K562 (cell line): ENCODE results near the gene DLL4. TPM values are rescaled to one million over a fixed set of nuclear protein-coding genes. Genes with fewer than 3 reads are reported as not detected.
A peak's percentile ranks its signal among the peaks of the same experiment; 100 is the strongest.

Experiments
- ATAC-seq: fragments of 200-7000 bp; cut with Tn5 transposase; 3 replicates; pipeline ENCODE4 v1.9.1; 2020; ENCODE audit warnings: moderate library complexity
- BruUV-seq: library from RNA; stranded (reverse); fragments of 400-500 nt; replicated peaks from 2 replicates; lab custom pipeline; 2021; lab: Mats Ljungman, UMichigan
- CTCF ChIA-PET: fragments of 300-600 bp; formaldehyde crosslinking; extraction: SDS; loops from one replicate; lab custom pipeline; 2021; ENCODE audit warnings: low intra/inter-chr PET ratio; lab: Yijun Ruan, JAX
- POLR2A ChIA-PET: fragments of 300-600, 350-650 bp; sonication (Branson Sonifier 250); formaldehyde crosslinking; extraction: SDS; loops from one replicate; lab custom pipeline; 2021; ENCODE audit warnings: antibody characterized with exemption, inconsistent platforms; lab: Yijun Ruan, JAX
- DNase-seq, 4 experiments: peaks; one replicate each; pipeline versions ENCODE4 v3.0.0 to v3.0.0-alpha.2; 2011 to 2018; ENCODE audit warnings: low spot score in 3 of 4, mixed read lengths in 3 of 4; ENCODE audit errors: extremely low read depth in 1 of 4
- FAIRE-seq: peaks from 2 replicates; lab custom pipeline; 2011; peaks lifted over from hg19 to GRCh38; lab: Jason Lieb, UNC
- H2AFZ ChIP-seq: 2 replicates; pipeline ENCODE4 v1.6.0; 2011; ENCODE audit warnings: low read depth, low read length, control low read depth, inconsistent platforms
- H3K27ac ChIP-seq: fragments of 200-600 bp; 3 replicates; pipeline ENCODE4 v1.8.0; 2011; ENCODE audit warnings: low read depth, mild to moderate bottlenecking, control low read depth, inconsistent platforms, low read length, moderate library complexity, mixed read lengths; ENCODE audit errors: extremely low read depth
- H3K27me3 ChIP-seq, 2 experiments: fragments of 300-600 bp in 1 of 2; 2 replicates in 1 of 2; 3 replicates in 1 of 2; pipeline versions ENCODE4 v1.6.0 to v1.8.0; 2011; ENCODE audit warnings: inconsistent platforms in 2 of 2, low read length in 2 of 2, mild to moderate bottlenecking in 1 of 2, mixed read lengths in 1 of 2, moderate library complexity in 1 of 2; ENCODE audit not compliant: control insufficient read depth in 2 of 2, insufficient read depth in 2 of 2
- H3K36me3 ChIP-seq: fragments of 300-600 bp; 3 replicates; pipeline ENCODE4 v1.8.0; 2011; ENCODE audit warnings: mild to moderate bottlenecking, low read length, inconsistent platforms; ENCODE audit not compliant: control insufficient read depth, insufficient read depth
- H3K4me1 ChIP-seq, 2 experiments: fragments of 200-600 bp in 1 of 2; replicated peaks in 1 of 2; 2 replicates in 1 of 2; 3 replicates in 1 of 2; pipeline versions ENCODE4 v1.5.1 to v1.8.0; 2011; ENCODE audit warnings: inconsistent platforms in 2 of 2, low read length in 2 of 2, mild to moderate bottlenecking in 1 of 2, mixed read lengths in 1 of 2, moderate library complexity in 1 of 2; ENCODE audit not compliant: control insufficient read depth in 2 of 2, insufficient read depth in 2 of 2
- H3K4me2 ChIP-seq: 2 replicates; pipeline ENCODE4 v1.6.1; 2011; ENCODE audit warnings: low read length, control low read depth, inconsistent platforms, mixed read lengths; ENCODE audit not compliant: insufficient read depth
- H3K4me3 ChIP-seq: fragments of 200-600 bp; sonication (generic), shearing (Covaris generic); 2 replicates; pipeline ENCODE4 v1.5.1; 2016; ENCODE audit warnings: control low read depth, inconsistent platforms
- H3K79me2 ChIP-seq: fragments of 200-600 bp; 3 replicates; pipeline ENCODE4 v1.8.0; 2011; ENCODE audit warnings: low read length, inconsistent platforms; ENCODE audit not compliant: control insufficient read depth, insufficient read depth
- H3K9ac ChIP-seq, 2 experiments: 2 replicates each; pipeline versions ENCODE4 v1.6.0 to v1.6.1; 2011; ENCODE audit warnings: low read depth in 2 of 2, low read length in 2 of 2, control low read depth in 1 of 2, inconsistent platforms in 1 of 2, mild to moderate bottlenecking in 1 of 2, mixed read lengths in 1 of 2; ENCODE audit not compliant: insufficient read depth in 1 of 2
- H3K9me1 ChIP-seq: one replicate; pipeline ENCODE4 v1.6.0; 2011; ENCODE audit warnings: inconsistent platforms, mild to moderate bottlenecking, low read length, moderate library complexity; ENCODE audit not compliant: control insufficient read depth, insufficient read depth
- H3K9me3 ChIP-seq: replicated peaks from 2 replicates; pipeline ENCODE4 v1.5.1; 2011; ENCODE audit warnings: low read depth, low read length, inconsistent platforms; ENCODE audit not compliant: control insufficient read depth, insufficient read depth
- H4K20me1 ChIP-seq: replicated peaks from 2 replicates; pipeline ENCODE4 v1.6.1; 2011; ENCODE audit warnings: low read length, inconsistent platforms, mixed read lengths; ENCODE audit not compliant: control insufficient read depth, insufficient read depth
- FOXJ3 ChIP-seq: sonication (generic); formaldehyde crosslinking; IDR thresholded peaks from 2 replicates; pipeline ENCODE4 v1.4.0; 2020; ENCODE audit warnings: mild to moderate bottlenecking, missing genetic modification reagents
- MEIS2 ChIP-seq: fragments of 450-650 bp; IDR thresholded peaks from 2 replicates; pipeline ENCODE4 v1.6.1; 2014; ENCODE audit warnings: mild to moderate bottlenecking; ENCODE audit not compliant: partially characterized antibody
- PRPF4 ChIP-seq: fragments of 200-400 bp; formaldehyde crosslinking; IDR thresholded peaks from one replicate; pipeline ENCODE4 v1.6.1; 2017; ENCODE audit warnings: low read length, low read depth, mild to moderate bottlenecking; ENCODE audit not compliant: insufficient read depth, poor library complexity, severe bottlenecking
- TRIM28 ChIP-seq: fragments of 450-650 bp; IDR thresholded peaks from 2 replicates; pipeline ENCODE4 v1.6.1; 2017
- ZBTB34 ChIP-seq: fragments of 250-450 bp; sonication (Bioruptor Pico); IDR thresholded peaks from 2 replicates; pipeline ENCODE4 v1.8.0; 2021; ENCODE audit warnings: mild to moderate bottlenecking, moderate library complexity
- ZNF174 ChIP-seq: fragments of 250-450 bp; sonication (Bioruptor Pico); IDR thresholded peaks from 2 replicates; pipeline ENCODE4 v1.4.0; 2020; ENCODE audit warnings: mild to moderate bottlenecking
- ZNF764 ChIP-seq: fragments of 250-450 bp; sonication (Bioruptor Pico); IDR thresholded peaks from 2 replicates; pipeline ENCODE4 v1.4.0; 2020; ENCODE audit warnings: low read depth, mild to moderate bottlenecking, moderate library complexity
- WGBS: fragments of 100-300 bp; shearing (Covaris generic); methylation state at CpG from one replicate; pipeline ENCODE4 v1.1.6; 2016; ENCODE audit warnings: low coverage, mixed read lengths; ENCODE audit not compliant: insufficient coverage; ENCODE audit errors: missing lambda C conversion rate; 5-methylcytosine and 5-hydroxymethylcytosine counted together
- in situ Hi-C: fragments of 300-500 bp; cut with MboI; formaldehyde crosslinking; loops from 4 replicates; pipeline ENCODE4 v1.15.0; 2018; ENCODE audit warnings: inconsistent platforms, mixed read lengths
- intact Hi-C: fragments of 100-400 bp; cut with micrococcal nuclease; formaldehyde crosslinking; loops from 2 replicates; pipeline ENCODE4 v1.14.2; 2022
- polyA plus RNA-seq, 8 experiments: library from polyadenylated mRNA; depleted of rRNA in 4 of 8; stranded (reverse) in 5 of 8; unstranded in 3 of 8; fragments of >200 nt; fragmentation: Nextera tagmentation in 2 of 8; fragmentation: Illumina TruSeq in 1 of 8; extraction: Ambion mirVana in 2 of 8; extraction: Trizol in 1 of 8; gene quantifications; 2 replicates each; pipeline versions ENCODE4 v1.2.1 to v1.2.3, GENCODE V29; 2011 to 2014; ENCODE audit warnings: inconsistent platforms in 1 of 8, missing spikeins in 1 of 8
- total RNA-seq, 7 experiments: library from RNA; depleted of rRNA in 6 of 7; stranded (reverse); fragments of >200 nt in 6 of 7; fragmentation: Illumina TruSeq in 2 of 7; extraction: Trizol in 2 of 7; gene quantifications; 2 replicates each; pipeline versions ENCODE4 v1.2.1 to v1.2.3, GENCODE V29; 2011 to 2021; ENCODE audit warnings: low replicate concordance in 1 of 7
- TF ChIP-seq, protein P1 (sequence below): sonication (generic); formaldehyde crosslinking; IDR thresholded peaks from 2 replicates; pipeline ENCODE4 v1.8.1; 2023; ENCODE audit warnings: mild to moderate bottlenecking, missing genetic modification reagents
- TF ChIP-seq, protein P2 (sequence below): fragments of 200-400 bp; formaldehyde crosslinking; IDR thresholded peaks from 2 replicates; pipeline ENCODE4 v1.6.1; 2017; ENCODE audit warnings: mild to moderate bottlenecking, low read depth, low read length, moderate library complexity

Gene DLL4
- total and polyA plus RNA-seq, 9 of the 15 experiments (the other 6 are each of a cell fraction or from before 2014, with no cell fraction given): 0.04 to 1.1 (median 0.41) TPM; not detected in 1

DNA sequence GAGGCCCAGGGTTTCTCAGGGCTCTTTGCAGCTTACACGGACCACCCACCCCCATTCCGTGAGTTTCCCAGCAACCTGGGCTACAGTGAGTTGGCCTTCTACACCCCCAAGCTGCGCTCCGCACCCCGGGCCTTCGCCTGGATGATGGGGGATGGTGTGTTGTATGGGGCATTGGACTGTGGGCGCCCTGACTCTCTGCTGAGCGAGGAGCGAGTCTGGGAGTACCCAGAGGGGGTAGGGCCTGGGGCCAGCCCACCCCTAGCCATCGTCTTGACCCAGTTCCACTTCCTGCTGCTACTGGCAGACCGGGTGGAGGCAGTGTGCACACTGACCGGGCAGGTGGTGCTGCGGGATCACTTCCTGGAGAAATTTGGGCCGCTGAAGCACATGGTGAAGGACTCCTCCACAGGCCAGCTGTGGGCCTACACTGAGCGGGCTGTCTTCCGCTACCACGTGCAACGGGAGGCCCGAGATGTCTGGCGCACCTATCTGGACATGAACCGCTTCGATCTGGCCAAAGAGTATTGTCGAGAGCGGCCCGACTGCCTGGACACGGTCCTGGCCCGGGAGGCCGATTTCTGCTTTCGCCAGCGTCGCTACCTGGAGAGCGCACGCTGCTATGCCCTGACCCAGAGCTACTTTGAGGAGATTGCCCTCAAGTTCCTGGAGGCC lies 29.5 kb upstream of the DLL4 start:
- no peak overlapping the region for H2AFZ ChIP-seq
- no peak for DNase-seq
- CTCF ChIA-PET: no interaction called here
- peaks cover 15% of the 10 kb centered on the region for H3K79me2 ChIP-seq
- FAIRE-seq: no peak
- 93% methylated on average over 31 of the region's 33 CpGs for WGBS
- no peak overlapping the region for H3K27ac ChIP-seq
- POLR2A ChIA-PET: interaction anchor here (0.7 to 1.1 kb wide), 2 partner anchors 8 to 28 kb away, joined by 3 to 4 read pairs; no protein-coding TSS in a partner anchor
- H3K27me3 ChIP-seq: no peaks in the 10 kb centered on the region
- ATAC-seq: no peak
- H3K36me3 ChIP-seq: peaks cover 68% of the 10 kb centered on the region; the same call in 2 of the 3 replicates
- in situ Hi-C loops: loop anchor here (10.0 kb wide), 1 partner anchor 225 kb away; no protein-coding TSS in a partner anchor
- no peaks in the 10 kb centered on the region for H3K9me1 ChIP-seq
- H3K9ac ChIP-seq: peak overlapping the region in 1 of 2 experiments; percentile 47; a peak in 1 of 4 replicates
- peaks cover 6 to 22% of the 10 kb centered on the region in 2 experiments; a peak in 4 of 5 replicates for H3K4me1 ChIP-seq
- peaks cover 24% of the 10 kb centered on the region; the same call in 1 of the 2 replicates for H4K20me1 ChIP-seq
- no TSS peak for BruUV-seq
- no peaks in the 10 kb centered on the region for H3K9me3 ChIP-seq
- H3K4me3 ChIP-seq: no peak overlapping the region
- intact Hi-C loops: loop anchor here (10.0 kb wide), 2 partner anchors 195 to 305 kb away; partner anchors contain the start of gene KNL1
- TF ChIP-seq TRIM28: no peak
- TF ChIP-seq FOXJ3 (CRISPR knock-in tag): no peak
- no peak for TF ChIP-seq ZBTB34
- TF ChIP-seq, protein P1, sequence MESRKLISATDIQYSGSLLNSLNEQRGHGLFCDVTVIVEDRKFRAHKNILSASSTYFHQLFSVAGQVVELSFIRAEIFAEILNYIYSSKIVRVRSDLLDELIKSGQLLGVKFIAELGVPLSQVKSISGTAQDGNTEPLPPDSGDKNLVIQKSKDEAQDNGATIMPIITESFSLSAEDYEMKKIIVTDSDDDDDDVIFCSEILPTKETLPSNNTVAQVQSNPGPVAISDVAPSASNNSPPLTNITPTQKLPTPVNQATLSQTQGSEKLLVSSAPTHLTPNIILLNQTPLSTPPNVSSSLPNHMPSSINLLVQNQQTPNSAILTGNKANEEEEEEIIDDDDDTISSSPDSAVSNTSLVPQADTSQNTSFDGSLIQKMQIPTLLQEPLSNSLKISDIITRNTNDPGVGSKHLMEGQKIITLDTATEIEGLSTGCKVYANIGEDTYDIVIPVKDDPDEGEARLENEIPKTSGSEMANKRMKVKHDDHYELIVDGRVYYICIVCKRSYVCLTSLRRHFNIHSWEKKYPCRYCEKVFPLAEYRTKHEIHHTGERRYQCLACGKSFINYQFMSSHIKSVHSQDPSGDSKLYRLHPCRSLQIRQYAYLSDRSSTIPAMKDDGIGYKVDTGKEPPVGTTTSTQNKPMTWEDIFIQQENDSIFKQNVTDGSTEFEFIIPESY: peak; percentile 84
- TF ChIP-seq, protein P2, sequence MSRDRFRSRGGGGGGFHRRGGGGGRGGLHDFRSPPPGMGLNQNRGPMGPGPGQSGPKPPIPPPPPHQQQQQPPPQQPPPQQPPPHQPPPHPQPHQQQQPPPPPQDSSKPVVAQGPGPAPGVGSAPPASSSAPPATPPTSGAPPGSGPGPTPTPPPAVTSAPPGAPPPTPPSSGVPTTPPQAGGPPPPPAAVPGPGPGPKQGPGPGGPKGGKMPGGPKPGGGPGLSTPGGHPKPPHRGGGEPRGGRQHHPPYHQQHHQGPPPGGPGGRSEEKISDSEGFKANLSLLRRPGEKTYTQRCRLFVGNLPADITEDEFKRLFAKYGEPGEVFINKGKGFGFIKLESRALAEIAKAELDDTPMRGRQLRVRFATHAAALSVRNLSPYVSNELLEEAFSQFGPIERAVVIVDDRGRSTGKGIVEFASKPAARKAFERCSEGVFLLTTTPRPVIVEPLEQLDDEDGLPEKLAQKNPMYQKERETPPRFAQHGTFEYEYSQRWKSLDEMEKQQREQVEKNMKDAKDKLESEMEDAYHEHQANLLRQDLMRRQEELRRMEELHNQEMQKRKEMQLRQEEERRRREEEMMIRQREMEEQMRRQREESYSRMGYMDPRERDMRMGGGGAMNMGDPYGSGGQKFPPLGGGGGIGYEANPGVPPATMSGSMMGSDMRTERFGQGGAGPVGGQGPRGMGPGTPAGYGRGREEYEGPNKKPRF: no peak
- no peak for TF ChIP-seq MEIS2
- TF ChIP-seq PRPF4: no peak
- TF ChIP-seq ZNF174: no peak
- TF ChIP-seq ZNF764: no peak
- no peak overlapping the region for H3K4me2 ChIP-seq
